ENCODE data around the gene PSMB2.

GRCh38 chr1:35573198-35574124, 67.9 kb downstream of the PSMB2 start, which contains the start of gene TFAP2E:
- TF ChIP-seq POLR2A (IDR thresholded peaks at IDR 0.05): no peak
- TF ChIP-seq CTCF (IDR thresholded peaks at IDR 0.05): no peak
